GM23338 (cell line): Measurements from ENCODE around the gene IL1RN. TPM values are rescaled to one million over a fixed set of nuclear protein-coding genes. Genes with fewer than 3 reads are reported as not detected.

Experiments used
- ATAC-seq: fragments of 200-7000 bp; cut with Tn5 transposase; 3 replicates; pipeline ENCODE4 v1.9.1; 2020
- DNase-seq: peaks from one replicate; pipeline ENCODE4 v3.0.0-alpha.2; 2015; ENCODE audit warnings: low spot score
- H2AFZ ChIP-seq: fragments of 200-600 bp; sonication (generic); 2 replicates; pipeline ENCODE4 v1.8.0; 2016; ENCODE audit warnings: antibody characterized with exemption, mild to moderate bottlenecking, moderate library complexity
- H3F3A ChIP-seq: fragments of 200-600 bp; sonication (generic); replicated peaks from 2 replicates; pipeline ENCODE4 v1.8.0; 2017; ENCODE audit warnings: antibody characterized with exemption, mixed run types, low read depth
- H3K27ac ChIP-seq: fragments of 200-600 bp; sonication (generic); 2 replicates; pipeline ENCODE4 v1.6.1; 2016; ENCODE audit warnings: low read depth
- H3K27me3 ChIP-seq: fragments of 200-600 bp; sonication (generic); 2 replicates; pipeline ENCODE4 v1.8.0; 2016; ENCODE audit warnings: mild to moderate bottlenecking, mixed run types, moderate library complexity; ENCODE audit not compliant: insufficient read depth
- H3K36me3 ChIP-seq: fragments of 200-600 bp; sonication (generic); 2 replicates; pipeline ENCODE4 v1.8.0; 2016; ENCODE audit warnings: mild to moderate bottlenecking; ENCODE audit not compliant: insufficient read depth
- H3K4me1 ChIP-seq: fragments of 200-600 bp; sonication (generic); 2 replicates; pipeline ENCODE4 v1.8.0; 2016; ENCODE audit warnings: mild to moderate bottlenecking, moderate library complexity; ENCODE audit not compliant: insufficient read depth
- H3K4me2 ChIP-seq: fragments of 200-600 bp; sonication (generic); 2 replicates; pipeline ENCODE4 v1.7.1; 2017; ENCODE audit warnings: mixed run types
- H3K4me3 ChIP-seq: fragments of 200-600 bp; sonication (generic); 2 replicates; pipeline ENCODE4 v1.6.1; 2016; ENCODE audit warnings: mixed run types
- H3K79me2 ChIP-seq: fragments of 200-600 bp; sonication (generic); replicated peaks from 2 replicates; pipeline ENCODE4 v1.8.0; 2017; ENCODE audit warnings: mild to moderate bottlenecking; ENCODE audit not compliant: insufficient read depth
- H3K9me2 ChIP-seq: fragments of 200-600 bp; sonication (generic); 2 replicates; pipeline ENCODE4 v1.8.0; 2017; ENCODE audit not compliant: insufficient read depth
- H4K20me1 ChIP-seq: fragments of 200-600 bp; sonication (generic); replicated peaks from 2 replicates; pipeline ENCODE4 v1.8.0; 2017; ENCODE audit warnings: mild to moderate bottlenecking; ENCODE audit not compliant: insufficient read depth
- H3K27ac Mint-ChIP-seq: 2 replicates; pipeline ENCODE4 v1.8.0; 2020; ENCODE audit warnings: inconsistent platforms, mild to moderate bottlenecking, moderate library complexity, mixed read lengths
- H3K27me3 Mint-ChIP-seq: 3 replicates; pipeline ENCODE4 v1.8.0; 2022; ENCODE audit warnings: low read depth, mild to moderate bottlenecking, moderate library complexity, mixed read lengths, inconsistent platforms; ENCODE audit not compliant: insufficient read depth, poor library complexity
- H3K36me3 Mint-ChIP-seq: 3 replicates; pipeline ENCODE4 v1.8.0; 2021; ENCODE audit warnings: low read depth, mild to moderate bottlenecking, inconsistent platforms, moderate library complexity, mixed read lengths
- H3K4me1 Mint-ChIP-seq: 3 replicates; pipeline ENCODE4 v1.8.0; 2020; ENCODE audit warnings: mild to moderate bottlenecking, inconsistent platforms, mixed read lengths
- H3K4me3 Mint-ChIP-seq: 3 replicates; pipeline ENCODE4 v1.8.0; 2021; ENCODE audit warnings: moderate library complexity, mild to moderate bottlenecking, inconsistent platforms, mixed read lengths
- H3K9me3 Mint-ChIP-seq: 3 replicates; pipeline ENCODE4 v1.8.0; 2020; ENCODE audit warnings: moderate library complexity, mild to moderate bottlenecking, inconsistent platforms, mixed read lengths
- CREB1 ChIP-seq: fragments of 250-450 bp; sonication (Bioruptor Pico); IDR thresholded peaks from 2 replicates; pipeline ENCODE4 v1.5.0; 2020; ENCODE audit warnings: low read depth, mild to moderate bottlenecking, moderate library complexity
- CTCF ChIP-seq, 2 experiments: fragments of 200-600 bp in 1 of 2; sonication (generic) in 1 of 2; conservative IDR thresholded peaks; 2 replicates each; pipeline versions ENCODE4 v1.5.1 to v1.6.1; 2016 to 2017; ENCODE audit warnings: antibody characterized with exemption in 2 of 2, low read depth in 2 of 2, mild to moderate bottlenecking in 2 of 2, moderate library complexity in 1 of 2
- ETS1 ChIP-seq: IDR thresholded peaks from 2 replicates; pipeline ENCODE4 v1.6.1; 2016; ENCODE audit warnings: antibody characterized with exemption
- EZH2 ChIP-seq: fragments of 200-600 bp; sonication (generic); IDR thresholded peaks from one replicate; pipeline ENCODE4 v1.8.0; 2017; ENCODE audit warnings: antibody characterized with exemption, mild to moderate bottlenecking, low read depth; ENCODE audit not compliant: unreplicated experiment
- EZH2phosphoT487 ChIP-seq: fragments of 200-600 bp; sonication (generic); IDR thresholded peaks from one replicate; pipeline ENCODE4 v1.8.1; 2018; ENCODE audit warnings: antibody characterized with exemption; ENCODE audit not compliant: unreplicated experiment
- JUNB ChIP-seq: IDR thresholded peaks from one replicate; pipeline ENCODE4 v1.6.1; 2016; ENCODE audit warnings: antibody characterized with exemption; ENCODE audit not compliant: unreplicated experiment
- NANOG ChIP-seq: IDR thresholded peaks from 2 replicates; pipeline ENCODE4 v1.6.1; 2016; ENCODE audit warnings: antibody characterized with exemption, borderline replicate concordance
- POLR2AphosphoS5 ChIP-seq: IDR thresholded peaks from 2 replicates; pipeline ENCODE4 v1.6.1; 2016; ENCODE audit warnings: antibody characterized with exemption, low read depth
- REST ChIP-seq: IDR thresholded peaks from one replicate; pipeline ENCODE4 v1.6.1; 2018; ENCODE audit warnings: antibody characterized with exemption; ENCODE audit not compliant: unreplicated experiment
- STAT1 ChIP-seq: IDR thresholded peaks from one replicate; pipeline ENCODE4 v1.6.1; 2016; ENCODE audit warnings: antibody characterized with exemption; ENCODE audit not compliant: unreplicated experiment
- ZNF114 ChIP-seq: fragments of 250-450 bp; sonication (Bioruptor Pico); IDR thresholded peaks from 2 replicates; pipeline ENCODE4 v1.5.0; 2020; ENCODE audit warnings: mild to moderate bottlenecking, moderate library complexity
- ZNF331 ChIP-seq: fragments of 250-450 bp; sonication (Bioruptor Pico); IDR thresholded peaks from 2 replicates; pipeline ENCODE4 v1.5.0; 2020; ENCODE audit warnings: low read depth, mild to moderate bottlenecking, moderate library complexity
- polyA plus RNA-seq: library from polyadenylated mRNA; unstranded; fragments of >200 nt; fragmentation: Nextera tagmentation; extraction: Ambion mirVana; gene quantifications from 2 replicates; pipeline ENCODE4 v1.2.1, GENCODE V29; 2016
- total RNA-seq: library from RNA; depleted of rRNA; stranded (reverse); fragments of >200 nt; shearing (Covaris generic); gene quantifications from 2 replicates; pipeline ENCODE4 v1.2.3, GENCODE V29; 2014

The IL1RN gene
- total and polyA plus RNA-seq, 2 experiments from 2014 or later, result not detected

GRCh38 chr2:113114996-113115395, 12.4 kb upstream of the IL1RN start:
- peaks cover 16% of the 10 kb centered on the region for H3K9me2 ChIP-seq
- H2AFZ ChIP-seq, result no peak overlapping the region
- no peaks in the 10 kb centered on the region for H3K36me3 Mint-ChIP-seq
- H4K20me1 ChIP-seq, result no peaks in the 10 kb centered on the region
- no peak for ATAC-seq
- peaks cover 9% of the 10 kb centered on the region; the same call in 1 of the 2 replicates for H3K4me1 ChIP-seq
- no peaks in the 10 kb centered on the region for H3K27me3 Mint-ChIP-seq
- H3K4me1 Mint-ChIP-seq, result no peaks in the 10 kb centered on the region
- H3K27ac Mint-ChIP-seq, result no peak overlapping the region
- H3K9me3 Mint-ChIP-seq, result no peaks in the 10 kb centered on the region
- no peaks in the 10 kb centered on the region for H3F3A ChIP-seq
- H3K27me3 ChIP-seq, result no peaks in the 10 kb centered on the region
- no peaks in the 10 kb centered on the region for H3K36me3 ChIP-seq
- H3K4me3 Mint-ChIP-seq, result no peak overlapping the region
- no peaks in the 10 kb centered on the region for H3K79me2 ChIP-seq
- H3K4me3 ChIP-seq, result no peak overlapping the region
- DNase-seq, result no peak
- H3K4me2 ChIP-seq, result no peak overlapping the region
- no peak overlapping the region for H3K27ac ChIP-seq
- TF ChIP-seq REST (no peak), ETS1 (no peak), EZH2phosphoT487 (no peak), POLR2AphosphoS5 (no peak), NANOG (no peak), ZNF114 (no peak), JUNB (no peak)

- no peak for ATAC-seq
- peaks cover 9% of the 10 kb centered on the region; the same call in 1 of the 2 replicates for H3K4me1 ChIP-seq
- H3K27ac Mint-ChIP-seq, result no peak overlapping the region
- peaks cover 7% of the 10 kb centered on the region for H3K9me2 ChIP-seq
- H3K4me2 ChIP-seq, result no peak overlapping the region
- H3F3A ChIP-seq, result no peaks in the 10 kb centered on the region
- DNase-seq, result no peak
- H3K36me3 Mint-ChIP-seq, result no peaks in the 10 kb centered on the region
- no peaks in the 10 kb centered on the region for H3K4me1 Mint-ChIP-seq
- no peaks in the 10 kb centered on the region for H3K27me3 Mint-ChIP-seq
- no peaks in the 10 kb centered on the region for H3K79me2 ChIP-seq
- H3K27me3 ChIP-seq, result no peaks in the 10 kb centered on the region
- H2AFZ ChIP-seq, result no peak overlapping the region
- H3K4me3 Mint-ChIP-seq, result no peak overlapping the region
- H3K27ac ChIP-seq, result no peak overlapping the region
- H3K9me3 Mint-ChIP-seq, result no peaks in the 10 kb centered on the region
- H4K20me1 ChIP-seq, result no peaks in the 10 kb centered on the region
- no peaks in the 10 kb centered on the region for H3K36me3 ChIP-seq
- no peak overlapping the region for H3K4me3 ChIP-seq
- TF ChIP-seq ZNF331 (CRISPR knock-in tag) (no peak), CTCF (conservative IDR thresholded peaks at IDR 0.05; ENCODE audit: low read depth in 2 of 2) (no peak), CREB1 (CRISPR knock-in tag) (no peak), ZNF114 (no peak), JUNB (no peak), ETS1 (no peak), REST (no peak), STAT1 (no peak), EZH2 (no peak), EZH2phosphoT487 (no peak)
Measured at GRCh38 chr2:113116100-113116958, 11.1 kb upstream of the IL1RN start.
